ENCODE results near the gene TGM6.
"Not testable (repeated sequence)": the region's sequence is repeated elsewhere in the genome, so short reads cannot be mapped to it uniquely, and the experiment has no call there.

Gene TGM6

GRCh38 chr20:2405693-2406065, 25.0 kb downstream of the TGM6 start:
- Histone ChIP-seq H2AFZ (ENCODE audit: low read length) (no peak overlapping the region), H3K4me3 (ENCODE audit: low read length, poor library complexity, severe bottlenecking) (no peak overlapping the region), H3K9me2 (replicated peaks; ENCODE audit: low read depth, low read length) (no peaks in the 10 kb centered on the region), H3K4me1 (ENCODE audit: insufficient read depth, low read length, poor library complexity, severe bottlenecking) (peaks cover 12% of the 10 kb centered on the region), H3K79me2 (ENCODE audit: insufficient read depth, low read length) (no peaks in the 10 kb centered on the region), H3K9ac (ENCODE audit: low read depth, low read length, poor library complexity, severe bottlenecking) (no peak overlapping the region), H3K9me3 (ENCODE audit: insufficient read depth, low read depth, low read length) (no peaks in the 10 kb centered on the region), H3F3A (ENCODE audit: low read depth) (no peaks in the 10 kb centered on the region), H4K20me1 (ENCODE audit: insufficient read depth, low read length, poor library complexity, severe bottlenecking) (no peaks in the 10 kb centered on the region), H3K36me3 (ENCODE audit: insufficient read depth, low read length) (no peaks in the 10 kb centered on the region), H3K4me2 (ENCODE audit: low read depth, low read length, poor library complexity, severe bottlenecking) (no peak overlapping the region), H3K27me3 (ENCODE audit: insufficient read depth, low read length, poor library complexity, severe bottlenecking) (no peaks in the 10 kb centered on the region)
- TF ChIP-seq CTCF (conservative IDR thresholded peaks at IDR 0.05; ENCODE audit: low read length): no peak
- TF ChIP-seq EZH2phosphoT487 (IDR thresholded peaks at IDR 0.05; ENCODE audit: borderline replicate concordance): no peak

- not testable (repeated sequence) for H3K36me3 ChIP-seq (ENCODE audit: insufficient read depth, low read length); H4K20me1 ChIP-seq (ENCODE audit: insufficient read depth, low read length, poor library complexity, severe bottlenecking); H3K4me2 ChIP-seq (ENCODE audit: low read depth, low read length, poor library complexity, severe bottlenecking); H3K4me3 ChIP-seq (ENCODE audit: low read length, poor library complexity, severe bottlenecking); H3K9me2 ChIP-seq (replicated peaks; ENCODE audit: low read depth, low read length); H3K9me3 ChIP-seq (ENCODE audit: insufficient read depth, low read depth, low read length); H3K27me3 ChIP-seq (ENCODE audit: insufficient read depth, low read length, poor library complexity, severe bottlenecking); H3K79me2 ChIP-seq (ENCODE audit: insufficient read depth, low read length); H3F3A ChIP-seq (ENCODE audit: low read depth); H3K9ac ChIP-seq (ENCODE audit: low read depth, low read length, poor library complexity, severe bottlenecking); H2AFZ ChIP-seq (ENCODE audit: low read length)
- peaks cover 12% of the 10 kb centered on the region for H3K4me1 ChIP-seq (ENCODE audit: insufficient read depth, low read length, poor library complexity, severe bottlenecking)
Measured at GRCh38 chr20:2407355-2407754, 26.7 kb downstream of the TGM6 start.

GRCh38 chr20:2408111-2408510, 27.4 kb downstream of the TGM6 start:
- no peak overlapping the region for H2AFZ ChIP-seq (ENCODE audit: low read length)
- H3K36me3 ChIP-seq (ENCODE audit: insufficient read depth, low read length): no peaks in the 10 kb centered on the region
- H3K9me2 ChIP-seq (replicated peaks; ENCODE audit: low read depth, low read length): no peaks in the 10 kb centered on the region
- H3K27me3 ChIP-seq (ENCODE audit: insufficient read depth, low read length, poor library complexity, severe bottlenecking): no peaks in the 10 kb centered on the region
- no peaks in the 10 kb centered on the region for H3K9me3 ChIP-seq (ENCODE audit: insufficient read depth, low read depth, low read length)
- H3K9ac ChIP-seq (ENCODE audit: low read depth, low read length, poor library complexity, severe bottlenecking): no peak overlapping the region
- H3F3A ChIP-seq (ENCODE audit: low read depth): no peaks in the 10 kb centered on the region
- H3K4me1 ChIP-seq (ENCODE audit: insufficient read depth, low read length, poor library complexity, severe bottlenecking): peaks cover 12% of the 10 kb centered on the region
- no peaks in the 10 kb centered on the region for H3K79me2 ChIP-seq (ENCODE audit: insufficient read depth, low read length)
- H3K4me2 ChIP-seq (ENCODE audit: low read depth, low read length, poor library complexity, severe bottlenecking): no peak overlapping the region
- TF ChIP-seq EZH2phosphoT487 (IDR thresholded peaks at IDR 0.05; ENCODE audit: borderline replicate concordance): no peak
- no peak for TF ChIP-seq CTCF (conservative IDR thresholded peaks at IDR 0.05; ENCODE audit: low read length)
- H4K20me1 ChIP-seq (ENCODE audit: insufficient read depth, low read length, poor library complexity, severe bottlenecking): no peaks in the 10 kb centered on the region
- H3K4me3 ChIP-seq (ENCODE audit: low read length, poor library complexity, severe bottlenecking): no peak overlapping the region

- Histone ChIP-seq H3K27me3 (ENCODE audit: insufficient read depth, low read length, poor library complexity, severe bottlenecking) (no peaks in the 10 kb centered on the region), H4K20me1 (ENCODE audit: insufficient read depth, low read length, poor library complexity, severe bottlenecking) (no peaks in the 10 kb centered on the region), H3K4me3 (ENCODE audit: low read length, poor library complexity, severe bottlenecking) (no peak overlapping the region), H3K36me3 (ENCODE audit: insufficient read depth, low read length) (no peaks in the 10 kb centered on the region), H3K9me3 (ENCODE audit: insufficient read depth, low read depth, low read length) (no peaks in the 10 kb centered on the region), H3K4me2 (ENCODE audit: low read depth, low read length, poor library complexity, severe bottlenecking) (no peak overlapping the region), H3K79me2 (ENCODE audit: insufficient read depth, low read length) (no peaks in the 10 kb centered on the region), H3K9ac (ENCODE audit: low read depth, low read length, poor library complexity, severe bottlenecking) (no peak overlapping the region), H3F3A (ENCODE audit: low read depth) (no peaks in the 10 kb centered on the region), H3K4me1 (ENCODE audit: insufficient read depth, low read length, poor library complexity, severe bottlenecking) (no peaks in the 10 kb centered on the region), H2AFZ (ENCODE audit: low read length) (no peak overlapping the region), H3K9me2 (replicated peaks; ENCODE audit: low read depth, low read length) (no peaks in the 10 kb centered on the region)
- TF ChIP-seq CTCF (conservative IDR thresholded peaks at IDR 0.05; ENCODE audit: low read length) (no peak), EZH2phosphoT487 (IDR thresholded peaks at IDR 0.05; ENCODE audit: borderline replicate concordance) (no peak)
Measured at GRCh38 chr20:2416541-2417212, 36.0 kb downstream of the TGM6 start.

Data from Loucy (cell line).